Rectal smooth muscle tissue (tissue), 1 donor: ENCODE results near the gene CSF2RB.

ENCODE experiments used
- H3K27ac ChIP-seq: one replicate; pipeline ENCODE4 v1.7.0; 2013; ENCODE audit warnings: low read depth, low read length, inconsistent platforms
- H3K27me3 ChIP-seq: one replicate; pipeline ENCODE4 v1.7.0; 2013; ENCODE audit warnings: low read length; ENCODE audit not compliant: control insufficient read depth, insufficient read depth
- H3K36me3 ChIP-seq: one replicate; pipeline ENCODE4 v1.7.0; 2013; ENCODE audit warnings: low read length; ENCODE audit not compliant: control insufficient read depth, insufficient read depth
- H3K4me1 ChIP-seq: one replicate; pipeline ENCODE4 v1.7.0; 2013; ENCODE audit warnings: low read length; ENCODE audit not compliant: control insufficient read depth, insufficient read depth
- H3K4me3 ChIP-seq: one replicate; pipeline ENCODE4 v1.7.0; 2013; ENCODE audit warnings: low read length
- H3K9ac ChIP-seq: one replicate; pipeline ENCODE4 v1.7.0; 2013; ENCODE audit warnings: low read length

The CSF2RB gene

GRCh38 chr22:36936362-36937116 is 23.1 kb downstream of the CSF2RB start:
- Histone ChIP-seq H3K36me3 (peaks cover 4% of the 10 kb centered on the region), H3K27me3 (no peaks in the 10 kb centered on the region), H3K27ac (no peak overlapping the region), H3K4me1 (no peaks in the 10 kb centered on the region), H3K4me3 (no peak overlapping the region), H3K9ac (no peak overlapping the region)

- no peaks in the 10 kb centered on the region for H3K4me1 ChIP-seq
- no peak overlapping the region for H3K27ac ChIP-seq
- H3K36me3 ChIP-seq: peaks cover 4% of the 10 kb centered on the region
- H3K27me3 ChIP-seq: no peaks in the 10 kb centered on the region
- H3K4me3 ChIP-seq: no peak overlapping the region
- no peak overlapping the region for H3K9ac ChIP-seq
Measured at GRCh38 chr22:36937319-36938027, 24.0 kb downstream of the CSF2RB start.

- H3K27ac ChIP-seq: no peak overlapping the region
- H3K36me3 ChIP-seq: peaks cover 4% of the 10 kb centered on the region
- H3K4me1 ChIP-seq: no peaks in the 10 kb centered on the region
- no peaks in the 10 kb centered on the region for H3K27me3 ChIP-seq
- no peak overlapping the region for H3K4me3 ChIP-seq
- no peak overlapping the region for H3K9ac ChIP-seq
Measured at GRCh38 chr22:36938028-36938425, 24.6 kb downstream of the CSF2RB start.

- no peaks in the 10 kb centered on the region for H3K27me3 ChIP-seq
- no peak overlapping the region for H3K27ac ChIP-seq
- H3K36me3 ChIP-seq: peaks cover 4% of the 10 kb centered on the region
- H3K4me1 ChIP-seq: no peaks in the 10 kb centered on the region
- H3K9ac ChIP-seq: no peak overlapping the region
- no peak overlapping the region for H3K4me3 ChIP-seq
Measured at GRCh38 chr22:36938886-36939285, 25.5 kb downstream of the CSF2RB start.

GRCh38 chr22:36940676-36941075 is 27.2 kb downstream of the CSF2RB start:
- no peak overlapping the region for H3K27ac ChIP-seq
- H3K4me3 ChIP-seq: no peak overlapping the region
- H3K9ac ChIP-seq: no peak overlapping the region
- no peaks in the 10 kb centered on the region for H3K27me3 ChIP-seq
- no peaks in the 10 kb centered on the region for H3K36me3 ChIP-seq
- no peaks in the 10 kb centered on the region for H3K4me1 ChIP-seq

- Histone ChIP-seq H3K9ac (no peak overlapping the region), H3K4me3 (no peak overlapping the region), H3K27ac (no peak overlapping the region), H3K27me3 (no peaks in the 10 kb centered on the region), H3K4me1 (no peaks in the 10 kb centered on the region), H3K36me3 (no peaks in the 10 kb centered on the region)
Measured at GRCh38 chr22:36942556-36942955, 29.1 kb downstream of the CSF2RB start.

GRCh38 chr22:36946421-36947158 is 33.2 kb downstream of the CSF2RB start:
- no peaks in the 10 kb centered on the region for H3K27me3 ChIP-seq
- no peaks in the 10 kb centered on the region for H3K36me3 ChIP-seq
- H3K27ac ChIP-seq: no peak overlapping the region
- H3K9ac ChIP-seq: no peak overlapping the region
- H3K4me3 ChIP-seq: no peak overlapping the region
- no peaks in the 10 kb centered on the region for H3K4me1 ChIP-seq

- H3K27me3 ChIP-seq: no peaks in the 10 kb centered on the region
- H3K4me3 ChIP-seq: no peak overlapping the region
- H3K36me3 ChIP-seq: no peaks in the 10 kb centered on the region
- H3K9ac ChIP-seq: no peak overlapping the region
- no peak overlapping the region for H3K27ac ChIP-seq
- no peaks in the 10 kb centered on the region for H3K4me1 ChIP-seq
Measured at GRCh38 chr22:36948273-36949225, 35.1 kb downstream of the CSF2RB start.

GRCh38 chr22:36950797-36951590 is 37.6 kb downstream of the CSF2RB start:
- Histone ChIP-seq H3K4me3 (no peak overlapping the region), H3K36me3 (no peaks in the 10 kb centered on the region), H3K4me1 (no peaks in the 10 kb centered on the region), H3K9ac (no peak overlapping the region), H3K27me3 (no peaks in the 10 kb centered on the region), H3K27ac (no peak overlapping the region)

GRCh38 chr22:36951746-36952145 is 38.3 kb downstream of the CSF2RB start:
- no peaks in the 10 kb centered on the region for H3K4me1 ChIP-seq
- H3K9ac ChIP-seq: no peak overlapping the region
- no peaks in the 10 kb centered on the region for H3K36me3 ChIP-seq
- H3K27me3 ChIP-seq: no peaks in the 10 kb centered on the region
- H3K27ac ChIP-seq: no peak overlapping the region
- no peak overlapping the region for H3K4me3 ChIP-seq

- Histone ChIP-seq H3K9ac (no peak overlapping the region), H3K4me1 (no peaks in the 10 kb centered on the region), H3K36me3 (no peaks in the 10 kb centered on the region), H3K27me3 (no peaks in the 10 kb centered on the region), H3K4me3 (no peak overlapping the region), H3K27ac (no peak overlapping the region)
Measured at GRCh38 chr22:36953239-36954080, 40.0 kb downstream of the CSF2RB start.
